ENCODE measurements around the gene CATSPERD.

DNA sequence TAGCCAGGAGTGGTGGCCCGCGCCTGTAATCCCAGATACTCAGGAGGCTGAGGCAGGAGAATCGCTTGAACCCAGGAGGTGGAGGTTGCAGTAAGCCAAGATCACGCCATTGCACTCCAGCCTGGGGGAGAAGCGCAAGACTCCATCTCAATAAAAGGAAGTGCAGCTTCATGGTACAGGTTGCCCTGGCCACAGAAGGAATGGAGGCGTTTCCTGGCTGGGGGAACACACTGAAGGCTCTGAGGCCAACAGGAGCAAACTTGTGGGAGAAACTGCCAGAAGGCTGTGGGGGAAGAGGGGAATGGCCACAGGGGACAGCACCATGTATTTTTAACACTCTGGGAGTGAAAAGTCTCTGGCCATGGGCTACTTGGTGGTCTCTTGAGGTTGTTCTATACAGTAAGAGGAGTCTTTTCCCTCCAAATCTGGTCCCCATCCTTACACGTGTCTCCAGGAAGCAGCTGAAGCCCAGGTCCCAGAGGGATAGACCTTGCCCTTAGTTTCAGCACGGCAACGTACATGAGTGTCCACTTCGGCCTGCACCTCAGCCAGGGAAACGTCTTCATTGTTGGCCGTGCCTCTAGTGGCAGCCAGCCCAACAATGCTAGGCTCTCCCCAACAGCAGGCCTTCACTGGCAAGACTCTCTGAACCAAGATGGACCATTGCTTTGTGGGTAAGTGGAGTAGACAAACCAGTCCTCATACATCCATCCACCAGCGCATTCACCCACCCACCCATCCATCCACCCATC lies 47.6 kb upstream of the CATSPERD start:
- no peak for TF ChIP-seq POLR2A (IDR thresholded peaks at IDR 0.05)
- TF ChIP-seq, protein P1, sequence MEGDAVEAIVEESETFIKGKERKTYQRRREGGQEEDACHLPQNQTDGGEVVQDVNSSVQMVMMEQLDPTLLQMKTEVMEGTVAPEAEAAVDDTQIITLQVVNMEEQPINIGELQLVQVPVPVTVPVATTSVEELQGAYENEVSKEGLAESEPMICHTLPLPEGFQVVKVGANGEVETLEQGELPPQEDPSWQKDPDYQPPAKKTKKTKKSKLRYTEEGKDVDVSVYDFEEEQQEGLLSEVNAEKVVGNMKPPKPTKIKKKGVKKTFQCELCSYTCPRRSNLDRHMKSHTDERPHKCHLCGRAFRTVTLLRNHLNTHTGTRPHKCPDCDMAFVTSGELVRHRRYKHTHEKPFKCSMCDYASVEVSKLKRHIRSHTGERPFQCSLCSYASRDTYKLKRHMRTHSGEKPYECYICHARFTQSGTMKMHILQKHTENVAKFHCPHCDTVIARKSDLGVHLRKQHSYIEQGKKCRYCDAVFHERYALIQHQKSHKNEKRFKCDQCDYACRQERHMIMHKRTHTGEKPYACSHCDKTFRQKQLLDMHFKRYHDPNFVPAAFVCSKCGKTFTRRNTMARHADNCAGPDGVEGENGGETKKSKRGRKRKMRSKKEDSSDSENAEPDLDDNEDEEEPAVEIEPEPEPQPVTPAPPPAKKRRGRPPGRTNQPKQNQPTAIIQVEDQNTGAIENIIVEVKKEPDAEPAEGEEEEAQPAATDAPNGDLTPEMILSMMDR (IDR thresholded peaks at IDR 0.05 in 4 of 5, conservative IDR thresholded peaks at IDR 0.05 in 1 of 5), result no peak
